ENCODE data around the gene HPS5.

DNA sequence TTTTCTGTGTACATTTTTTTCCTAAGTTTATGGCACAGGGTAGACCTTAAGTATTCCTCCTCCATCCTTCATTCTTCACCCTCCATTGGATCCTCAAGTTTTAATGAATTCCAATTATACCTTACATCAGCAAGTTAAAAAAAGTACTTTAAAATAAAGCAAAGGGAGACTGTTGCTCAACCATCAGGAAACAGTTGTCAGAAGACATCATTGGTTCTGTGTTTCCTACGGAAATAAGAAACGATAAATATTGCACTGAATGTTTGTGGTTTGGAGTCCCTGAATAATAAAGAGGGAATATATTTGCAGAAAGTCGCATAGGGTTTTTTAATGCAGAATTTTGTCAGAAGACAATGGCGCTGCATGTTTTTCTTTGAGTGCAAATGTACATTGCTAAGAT is 44.3 kb upstream of the HPS5 start:
- TF ChIP-seq, protein P1, sequence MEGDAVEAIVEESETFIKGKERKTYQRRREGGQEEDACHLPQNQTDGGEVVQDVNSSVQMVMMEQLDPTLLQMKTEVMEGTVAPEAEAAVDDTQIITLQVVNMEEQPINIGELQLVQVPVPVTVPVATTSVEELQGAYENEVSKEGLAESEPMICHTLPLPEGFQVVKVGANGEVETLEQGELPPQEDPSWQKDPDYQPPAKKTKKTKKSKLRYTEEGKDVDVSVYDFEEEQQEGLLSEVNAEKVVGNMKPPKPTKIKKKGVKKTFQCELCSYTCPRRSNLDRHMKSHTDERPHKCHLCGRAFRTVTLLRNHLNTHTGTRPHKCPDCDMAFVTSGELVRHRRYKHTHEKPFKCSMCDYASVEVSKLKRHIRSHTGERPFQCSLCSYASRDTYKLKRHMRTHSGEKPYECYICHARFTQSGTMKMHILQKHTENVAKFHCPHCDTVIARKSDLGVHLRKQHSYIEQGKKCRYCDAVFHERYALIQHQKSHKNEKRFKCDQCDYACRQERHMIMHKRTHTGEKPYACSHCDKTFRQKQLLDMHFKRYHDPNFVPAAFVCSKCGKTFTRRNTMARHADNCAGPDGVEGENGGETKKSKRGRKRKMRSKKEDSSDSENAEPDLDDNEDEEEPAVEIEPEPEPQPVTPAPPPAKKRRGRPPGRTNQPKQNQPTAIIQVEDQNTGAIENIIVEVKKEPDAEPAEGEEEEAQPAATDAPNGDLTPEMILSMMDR (IDR thresholded peaks at IDR 0.05): no peak
- TF ChIP-seq EZH2 (IDR thresholded peaks at IDR 0.05): no peak
- no peak for TF ChIP-seq EZH2phosphoT487 (IDR thresholded peaks at IDR 0.05)

Measured in neural progenitor cell (in vitro differentiated cells).